PC-9 (cell line): ENCODE results near the gene KCNT2. TPM values are rescaled to one million over a fixed set of nuclear protein-coding genes. Genes with fewer than 3 reads are reported as not detected.

Experiments
- BruUV-seq: library from RNA; stranded (reverse); fragments of 400-500 nt; replicated peaks from 2 replicates; lab custom pipeline; 2021; lab: Mats Ljungman, UMichigan
- CTCF ChIA-PET: fragments of 300-600 bp; sonication (Branson Sonifier 250); formaldehyde crosslinking; loops from one replicate; lab custom pipeline; 2022; ENCODE audit warnings: antibody characterized with exemption; lab: Charles Lee
- POLR2A ChIA-PET: fragments of 300-600 bp; sonication (Branson Sonifier 250); formaldehyde crosslinking; loops from one replicate; lab custom pipeline; 2022; ENCODE audit warnings: antibody characterized with exemption; ENCODE audit not compliant: unreplicated experiment; lab: Charles Lee
- DNase-seq, 2 experiments: peaks; one replicate each; pipeline versions ENCODE4 v3.0.0 to v3.0.0-alpha.2; 2015 to 2022; ENCODE audit warnings: mixed read lengths in 1 of 2
- H2AFZ ChIP-seq: fragments of 200-600 bp; sonication (generic); 2 replicates; pipeline ENCODE4 v1.8.1; 2017; ENCODE audit warnings: antibody characterized with exemption
- H3F3A ChIP-seq: fragments of 200-600 bp; sonication (generic); 2 replicates; pipeline ENCODE4 v1.8.1; 2017; ENCODE audit warnings: antibody characterized with exemption, mild to moderate bottlenecking, low read depth; ENCODE audit not compliant: insufficient read depth
- H3K27ac ChIP-seq: fragments of 200-600 bp; sonication (generic); 2 replicates; pipeline ENCODE4 v1.6.1; 2016; ENCODE audit warnings: mixed run types
- H3K27me3 ChIP-seq: fragments of 200-600 bp; sonication (generic); 2 replicates; pipeline ENCODE4 v1.6.1; 2016; ENCODE audit warnings: low read depth, mixed run types; ENCODE audit not compliant: insufficient read depth
- H3K36me3 ChIP-seq: fragments of 200-600 bp; sonication (generic); 2 replicates; pipeline ENCODE4 v1.6.1; 2016; ENCODE audit warnings: low read depth, mixed run types
- H3K4me1 ChIP-seq: fragments of 200-600 bp; sonication (generic); replicated peaks from 2 replicates; pipeline ENCODE4 v1.6.1; 2016; ENCODE audit warnings: mixed run types; ENCODE audit not compliant: insufficient read depth
- H3K4me2 ChIP-seq: fragments of 200-600 bp; sonication (generic); 2 replicates; pipeline ENCODE4 v1.6.1; 2017; ENCODE audit warnings: mixed run types
- H3K4me3 ChIP-seq: fragments of 200-600 bp; sonication (generic); 2 replicates; pipeline ENCODE4 v1.6.1; 2016; ENCODE audit warnings: mixed run types
- H3K79me2 ChIP-seq: fragments of 200-600 bp; sonication (generic); 2 replicates; pipeline ENCODE4 v1.6.1; 2017; ENCODE audit warnings: low read depth, mixed run types
- H3K9me2 ChIP-seq: fragments of 200-600 bp; sonication (generic); 2 replicates; pipeline ENCODE4 v1.8.1; 2017; ENCODE audit warnings: mild to moderate bottlenecking; ENCODE audit not compliant: insufficient read depth
- H3K9me3 ChIP-seq: fragments of 200-600 bp; sonication (generic); 2 replicates; pipeline ENCODE4 v1.8.1; 2016; ENCODE audit warnings: low read depth; ENCODE audit not compliant: insufficient read depth
- H4K20me1 ChIP-seq: fragments of 200-600 bp; sonication (generic); 2 replicates; pipeline ENCODE4 v1.8.1; 2017; ENCODE audit not compliant: insufficient read depth
- EZH2 ChIP-seq: fragments of 200-600 bp; sonication (generic); IDR thresholded peaks from 2 replicates; pipeline ENCODE4 v1.8.0; 2017; ENCODE audit warnings: antibody characterized with exemption, low read depth
- intact Hi-C: fragments of 100-400 bp; cut with micrococcal nuclease; formaldehyde crosslinking; loops from one replicate; pipeline ENCODE4 v1.10.0; 2022; ENCODE audit not compliant: unreplicated experiment
- total RNA-seq: library from RNA; stranded (reverse); gene quantifications from 2 replicates; pipeline ENCODE4 v1.2.3, GENCODE V29; 2021
- TF ChIP-seq, protein P1 (sequence below): fragments of 200-600 bp; sonication (generic); conservative IDR thresholded peaks from 2 replicates; pipeline ENCODE4 v1.6.1; 2017; ENCODE audit warnings: mixed run types, antibody characterized with exemption, mild to moderate bottlenecking, moderate library complexity

Gene KCNT2
- total RNA-seq, 1 experiment from 2014 or later, result 0.90 TPM

DNA sequence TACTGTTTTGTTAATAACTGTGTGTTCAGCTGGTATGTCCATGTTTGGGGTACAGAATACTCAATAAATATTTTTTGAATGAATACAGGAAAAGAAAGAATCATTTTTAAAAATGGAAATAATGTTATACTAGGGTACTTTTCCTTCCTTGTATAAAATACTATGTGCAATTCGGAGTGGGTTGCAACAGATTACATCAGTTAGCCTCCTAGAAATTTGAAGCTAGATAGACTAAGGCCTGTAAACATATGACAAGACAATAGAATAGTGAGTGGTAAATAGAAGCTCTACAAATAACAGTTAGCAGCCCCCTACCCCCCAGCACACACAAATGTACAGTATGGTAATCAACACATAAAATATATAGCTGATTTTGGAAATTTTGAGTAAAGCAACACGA lies 195.9 kb downstream of the KCNT2 start:
- no peaks in the 10 kb centered on the region for H3K79me2 ChIP-seq
- no peaks in the 10 kb centered on the region; the same call in 1 of the 2 replicates for H4K20me1 ChIP-seq
- intact Hi-C loops, result no loop called here
- 0 out of 2 replicates have a peak overlapping the region, but pooled peaks have one; percentile 39 for H2AFZ ChIP-seq
- H3K9me2 ChIP-seq, result no peaks in the 10 kb centered on the region
- CTCF ChIA-PET, result no interaction called here
- no TSS peak for BruUV-seq
- H3K4me1 ChIP-seq, result no peaks in the 10 kb centered on the region
- no peak overlapping the region for H3K27ac ChIP-seq
- H3K27me3 ChIP-seq, result no peaks in the 10 kb centered on the region
- H3K9me3 ChIP-seq, result no peaks in the 10 kb centered on the region
- H3K36me3 ChIP-seq, result no peaks in the 10 kb centered on the region
- no peak overlapping the region for H3K4me2 ChIP-seq
- no peak overlapping the region for H3K4me3 ChIP-seq
- no peak for DNase-seq
- POLR2A ChIA-PET, result no interaction called here
- TF ChIP-seq, protein P1, sequence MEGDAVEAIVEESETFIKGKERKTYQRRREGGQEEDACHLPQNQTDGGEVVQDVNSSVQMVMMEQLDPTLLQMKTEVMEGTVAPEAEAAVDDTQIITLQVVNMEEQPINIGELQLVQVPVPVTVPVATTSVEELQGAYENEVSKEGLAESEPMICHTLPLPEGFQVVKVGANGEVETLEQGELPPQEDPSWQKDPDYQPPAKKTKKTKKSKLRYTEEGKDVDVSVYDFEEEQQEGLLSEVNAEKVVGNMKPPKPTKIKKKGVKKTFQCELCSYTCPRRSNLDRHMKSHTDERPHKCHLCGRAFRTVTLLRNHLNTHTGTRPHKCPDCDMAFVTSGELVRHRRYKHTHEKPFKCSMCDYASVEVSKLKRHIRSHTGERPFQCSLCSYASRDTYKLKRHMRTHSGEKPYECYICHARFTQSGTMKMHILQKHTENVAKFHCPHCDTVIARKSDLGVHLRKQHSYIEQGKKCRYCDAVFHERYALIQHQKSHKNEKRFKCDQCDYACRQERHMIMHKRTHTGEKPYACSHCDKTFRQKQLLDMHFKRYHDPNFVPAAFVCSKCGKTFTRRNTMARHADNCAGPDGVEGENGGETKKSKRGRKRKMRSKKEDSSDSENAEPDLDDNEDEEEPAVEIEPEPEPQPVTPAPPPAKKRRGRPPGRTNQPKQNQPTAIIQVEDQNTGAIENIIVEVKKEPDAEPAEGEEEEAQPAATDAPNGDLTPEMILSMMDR, result no peak
- no peak for TF ChIP-seq EZH2
- no peaks in the 10 kb centered on the region for H3F3A ChIP-seq

DNA sequence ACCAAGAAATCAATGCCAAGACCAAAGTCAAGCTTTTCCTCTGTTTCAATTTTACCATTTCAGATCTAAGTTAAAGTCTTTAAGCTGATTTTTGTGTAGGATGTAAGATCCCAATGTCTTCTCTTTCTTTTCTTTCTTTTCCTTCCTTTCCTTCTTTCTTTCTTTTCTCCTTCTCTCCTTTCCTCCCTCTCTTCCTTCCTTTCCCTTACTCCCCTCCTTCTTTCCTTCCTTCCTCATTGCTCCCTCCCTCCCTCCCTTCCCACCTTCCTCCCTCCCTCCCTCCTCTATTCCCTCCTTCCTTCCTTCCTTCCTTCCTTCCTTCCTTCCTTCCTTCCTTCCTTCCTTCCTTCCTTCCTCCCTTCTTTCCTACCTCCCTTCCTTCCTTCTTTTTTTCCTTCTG lies 197.5 kb downstream of the KCNT2 start:
- Histone ChIP-seq H3K4me1 (no peaks in the 10 kb centered on the region), H3K9me2 (peaks cover 5% of the 10 kb centered on the region; the same call in 1 of the 2 replicates), H3K36me3 (no peaks in the 10 kb centered on the region), H3K9me3 (no peaks in the 10 kb centered on the region), H3K27me3 (no peaks in the 10 kb centered on the region), H2AFZ (no peak overlapping the region), H3K27ac (no peak overlapping the region), H4K20me1 (no peaks in the 10 kb centered on the region; the same call in 1 of the 2 replicates), H3K4me2 (no peak overlapping the region), H3F3A (no peaks in the 10 kb centered on the region), H3K79me2 (no peaks in the 10 kb centered on the region), H3K4me3 (no peak overlapping the region)
- intact Hi-C loops, result no loop called here
- ChIA-PET POLR2A (interaction anchor here (0.7 kb wide), 1 partner anchor 49 kb away, joined by 3 read pairs; no protein-coding TSS in a partner anchor), CTCF (interaction anchor here (0.7 kb wide), 1 partner anchor 37 kb away, joined by 5 read pairs; no protein-coding TSS in a partner anchor)
- no peak for DNase-seq
- TF ChIP-seq, protein P1, result no peak
- no peak for TF ChIP-seq EZH2
- no TSS peak for BruUV-seq

DNA sequence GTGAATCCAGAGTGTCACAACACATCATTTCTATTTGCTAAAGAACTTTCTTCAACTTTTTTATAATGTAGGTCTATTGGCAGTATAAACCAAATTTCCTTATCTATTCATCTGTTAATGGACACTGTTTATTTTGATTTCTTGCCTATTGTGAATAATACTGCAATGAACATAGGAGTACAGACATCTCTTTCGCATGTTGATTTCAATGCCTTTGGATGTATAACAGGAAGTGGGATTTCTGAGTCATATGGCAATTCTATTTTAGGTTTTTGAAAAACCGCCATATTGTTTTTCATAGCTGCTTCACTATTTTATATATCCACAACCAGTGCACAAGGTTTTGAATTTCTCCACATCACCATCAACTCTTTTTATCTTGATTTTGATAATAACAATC lies 198.7 kb downstream of the KCNT2 start:
- ChIA-PET POLR2A (no interaction called here), CTCF (no interaction called here)
- Histone ChIP-seq H3K4me3 (no peak overlapping the region), H3K4me2 (no peak overlapping the region), H3K4me1 (no peaks in the 10 kb centered on the region), H2AFZ (no peak overlapping the region), H4K20me1 (no peaks in the 10 kb centered on the region; the same call in 1 of the 2 replicates), H3F3A (no peaks in the 10 kb centered on the region), H3K9me2 (peaks cover 6% of the 10 kb centered on the region; the same call in 1 of the 2 replicates), H3K9me3 (no peaks in the 10 kb centered on the region), H3K36me3 (no peaks in the 10 kb centered on the region), H3K79me2 (no peaks in the 10 kb centered on the region), H3K27me3 (no peaks in the 10 kb centered on the region), H3K27ac (no peak overlapping the region)
- intact Hi-C loops, result no loop called here
- DNase-seq, result no peak
- BruUV-seq, result no TSS peak
- TF ChIP-seq, protein P1, result no peak
- TF ChIP-seq EZH2, result no peak
